GM19025 (cell line): ENCODE measurements around the gene MYO16.

Experiments
- ATAC-seq: cut with Tn5 transposase; IDR thresholded peaks from one replicate; pipeline ENCODE4 v1.9.1; 2021; ENCODE audit warnings: mild to moderate bottlenecking, low read depth, moderate library complexity; ENCODE audit not compliant: unreplicated experiment

Gene MYO16

DNA sequence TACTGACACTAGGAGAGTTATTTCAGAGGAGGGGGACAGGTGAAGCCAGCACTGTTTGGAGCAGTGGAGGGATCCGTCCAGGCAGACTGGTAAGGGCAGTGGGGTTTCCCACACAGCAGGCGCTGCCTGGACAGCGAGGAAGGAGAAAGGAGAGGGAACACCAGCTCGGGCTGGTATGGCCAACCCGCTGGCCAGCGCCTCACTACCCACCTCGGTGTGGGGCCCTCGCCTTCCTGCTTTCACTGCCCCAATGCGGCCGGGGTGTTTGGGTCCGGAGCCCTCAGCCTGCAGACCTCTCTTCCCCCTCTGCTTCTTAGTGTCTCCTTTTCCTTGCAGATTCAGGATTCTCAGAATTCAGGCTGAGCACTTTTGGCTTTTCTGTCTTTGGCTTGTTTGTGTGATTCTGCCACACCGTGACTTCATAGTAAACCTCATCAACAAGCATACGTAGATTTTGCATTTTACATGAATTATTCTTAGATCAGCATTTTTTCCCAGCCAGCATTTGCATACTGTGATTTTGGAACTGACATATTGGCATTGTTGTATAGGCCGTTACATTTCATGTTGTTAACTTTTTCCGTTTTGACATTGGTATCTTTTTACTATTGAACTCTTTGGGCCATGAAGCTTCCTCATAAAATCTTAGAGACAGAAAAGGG, 294.1 kb downstream of the MYO16 start:
- no peak for ATAC-seq

DNA sequence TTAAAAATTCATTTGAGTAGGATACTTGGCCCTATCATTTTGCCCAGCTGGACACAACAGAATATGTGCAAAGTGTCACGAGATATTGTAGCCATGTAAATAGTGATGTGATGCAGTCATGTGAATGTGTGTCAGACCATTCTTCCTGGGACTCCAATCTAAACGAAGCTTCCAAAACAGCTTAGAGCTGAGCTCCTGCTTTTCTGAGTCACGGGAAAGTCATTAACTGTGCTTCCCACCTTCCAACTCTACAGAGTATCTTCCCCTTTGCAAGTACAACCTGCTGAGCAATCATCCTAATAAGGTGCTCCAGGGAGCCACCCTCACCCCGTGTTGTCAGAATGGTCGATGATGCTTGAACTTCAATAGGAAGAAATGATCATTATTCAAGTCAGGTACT, 294.7 kb downstream of the MYO16 start:
- no peak for ATAC-seq

- no peak for ATAC-seq
Measured at GRCh38 chr13:108924541-108924940, 295.1 kb downstream of the MYO16 start.

GRCh38 chr13:108925070-108925469, 295.7 kb downstream of the MYO16 start:
- no peak for ATAC-seq

GRCh38 chr13:108926862-108927261, 297.5 kb downstream of the MYO16 start:
- no peak for ATAC-seq

DNA sequence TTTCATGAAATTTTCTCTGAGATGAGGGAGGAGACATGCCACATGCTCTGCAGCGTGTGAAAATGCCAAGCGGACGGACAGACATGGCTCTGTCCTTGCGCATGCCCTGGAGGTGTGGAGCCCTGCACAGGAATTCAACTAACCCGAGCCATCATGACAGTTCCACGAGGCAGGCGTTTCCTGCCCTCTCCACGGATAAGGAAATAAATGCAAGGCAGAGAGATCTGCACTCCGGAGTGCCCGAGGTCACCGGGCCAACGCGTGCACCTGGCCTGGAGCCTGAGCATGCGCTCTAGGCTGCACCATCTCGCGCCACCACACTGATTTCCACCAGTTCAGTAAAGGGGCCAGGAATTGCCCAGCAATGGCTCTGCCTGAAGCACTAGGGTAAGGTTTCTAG, 298.2 kb downstream of the MYO16 start:
- ATAC-seq = no peak

DNA sequence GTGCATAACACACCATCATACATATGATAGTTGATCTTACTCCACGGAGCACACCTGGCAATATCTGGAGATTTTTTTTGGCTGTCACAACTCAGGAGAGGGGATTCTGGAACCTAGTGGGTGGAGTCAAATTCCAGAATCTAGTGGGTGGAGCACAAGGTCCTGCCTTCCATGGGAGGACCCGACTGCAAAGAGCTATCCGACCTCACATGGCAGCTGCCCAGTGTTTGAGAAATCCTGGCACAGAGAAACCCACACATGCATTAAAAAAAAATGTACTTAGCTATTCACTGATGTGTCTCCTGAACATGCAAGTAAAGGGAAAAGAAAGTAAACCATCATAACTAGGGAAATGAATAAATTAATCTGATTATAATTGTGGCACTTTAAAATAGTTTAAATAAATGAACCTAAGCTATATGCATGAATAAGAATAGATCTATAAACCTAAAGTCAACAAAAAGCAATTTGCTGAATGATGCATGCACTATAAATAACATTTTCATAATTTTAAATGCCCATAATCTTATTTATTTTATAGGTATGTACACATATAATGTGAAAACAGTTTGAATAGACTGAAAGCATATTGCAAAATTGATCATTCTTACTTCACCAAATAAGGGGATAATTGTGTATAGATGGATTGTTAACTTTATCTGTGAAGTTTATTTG, 300.3 kb downstream of the MYO16 start:
- no peak for ATAC-seq

GRCh38 chr13:108932196-108932595, 302.8 kb downstream of the MYO16 start:
- no peak for ATAC-seq

DNA sequence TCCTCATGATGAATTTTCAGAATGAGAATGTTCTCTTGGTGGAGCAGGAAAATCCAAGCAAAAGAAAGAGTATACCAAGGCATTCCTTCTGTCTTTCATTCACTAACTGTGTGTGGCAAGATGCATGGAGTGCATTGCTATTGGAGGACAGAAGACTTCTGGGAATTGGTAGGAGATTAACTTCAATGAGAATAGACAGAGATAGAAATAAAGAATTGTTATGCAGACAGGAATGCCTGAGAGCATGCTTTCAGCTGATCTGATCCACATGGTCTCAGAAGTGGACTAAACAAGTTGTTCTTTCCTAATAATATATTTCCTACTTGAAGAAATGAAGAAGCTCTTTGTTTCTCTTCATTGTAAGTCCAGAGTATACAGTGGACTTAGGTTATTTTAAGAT, 303.6 kb downstream of the MYO16 start:
- no peak for ATAC-seq

DNA sequence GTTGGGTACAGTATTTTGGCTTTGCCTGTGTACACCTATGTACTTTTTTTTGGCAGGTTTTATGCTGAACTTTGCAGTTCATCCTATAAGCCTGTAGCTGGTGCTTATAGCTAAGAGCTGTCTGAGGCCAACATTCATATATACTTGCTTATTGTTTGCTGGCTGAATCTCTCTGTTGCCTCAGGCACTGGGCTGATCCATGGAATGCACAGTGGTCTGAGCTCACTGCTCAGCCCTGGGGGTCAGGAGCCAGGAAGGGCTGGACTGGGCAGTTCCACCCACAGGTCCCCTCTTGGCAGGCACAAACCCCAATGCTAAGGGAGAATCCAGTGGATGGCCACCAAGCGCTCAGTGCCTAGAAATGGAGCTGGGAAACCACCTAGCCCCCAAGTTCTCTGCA, 308.7 kb downstream of the MYO16 start:
- no peak for ATAC-seq

DNA sequence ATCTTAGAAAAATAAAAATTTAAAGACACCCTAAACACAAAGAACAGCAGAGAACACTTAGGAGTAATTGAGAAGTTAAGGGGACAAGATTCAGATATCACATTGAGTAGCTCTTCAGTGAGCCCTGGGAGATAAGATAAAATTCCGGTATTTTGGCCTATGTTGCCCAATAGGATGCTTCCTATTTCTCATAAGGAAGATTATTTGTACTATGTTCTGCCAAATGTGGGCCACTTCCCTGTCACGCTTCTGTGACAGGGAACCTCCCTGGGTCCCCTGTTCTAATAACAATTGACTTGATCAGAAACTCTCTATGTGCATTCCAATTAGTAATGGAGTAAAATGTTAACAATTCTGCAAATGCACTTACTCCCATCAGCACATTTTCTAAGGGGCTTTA, 310.7 kb downstream of the MYO16 start:
- ATAC-seq = no peak

- ATAC-seq = no peak
Measured at GRCh38 chr13:108943842-108944241, 314.4 kb downstream of the MYO16 start.

DNA sequence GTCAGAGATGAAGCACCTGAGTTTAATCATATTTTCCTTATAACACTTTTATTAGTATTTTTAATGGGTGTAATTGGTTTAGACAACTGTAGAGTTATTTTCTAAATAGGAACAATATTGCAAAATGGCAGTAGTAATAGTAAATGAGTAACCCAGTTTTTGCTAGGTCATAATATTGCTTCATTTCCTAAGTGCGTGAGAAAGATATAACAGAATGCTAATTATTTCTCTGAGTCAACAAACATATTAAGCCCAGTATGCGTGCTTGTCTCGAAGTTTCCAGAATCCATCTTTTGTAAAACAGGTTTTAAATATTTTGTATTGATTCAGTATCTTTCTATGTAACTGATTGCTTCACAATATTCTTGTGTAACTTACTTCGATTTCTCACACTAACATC, 315.3 kb downstream of the MYO16 start:
- no peak for ATAC-seq

DNA sequence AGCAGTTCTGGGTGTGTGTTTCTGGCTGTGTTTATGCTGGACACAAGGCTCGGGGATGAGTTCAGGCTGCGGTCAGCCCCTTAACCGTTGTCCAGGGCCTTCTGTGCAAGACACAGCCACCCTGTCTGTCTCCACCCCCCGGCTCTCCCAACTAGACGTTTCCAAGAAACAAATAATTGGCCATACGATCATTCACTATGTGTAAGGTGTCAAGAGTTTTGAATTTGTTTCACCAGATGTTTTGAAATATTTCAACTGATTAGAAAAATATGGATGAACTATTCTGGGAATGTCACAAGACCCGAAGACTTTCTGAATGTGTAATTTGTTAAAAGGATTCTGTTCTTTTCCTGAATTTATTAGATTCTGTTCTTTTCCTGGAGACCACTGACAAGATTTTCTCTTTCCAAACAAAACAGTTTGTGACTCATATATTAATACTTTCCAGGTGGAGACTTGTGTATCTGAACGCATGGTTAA, 318.2 kb downstream of the MYO16 start:
- no peak for ATAC-seq

DNA sequence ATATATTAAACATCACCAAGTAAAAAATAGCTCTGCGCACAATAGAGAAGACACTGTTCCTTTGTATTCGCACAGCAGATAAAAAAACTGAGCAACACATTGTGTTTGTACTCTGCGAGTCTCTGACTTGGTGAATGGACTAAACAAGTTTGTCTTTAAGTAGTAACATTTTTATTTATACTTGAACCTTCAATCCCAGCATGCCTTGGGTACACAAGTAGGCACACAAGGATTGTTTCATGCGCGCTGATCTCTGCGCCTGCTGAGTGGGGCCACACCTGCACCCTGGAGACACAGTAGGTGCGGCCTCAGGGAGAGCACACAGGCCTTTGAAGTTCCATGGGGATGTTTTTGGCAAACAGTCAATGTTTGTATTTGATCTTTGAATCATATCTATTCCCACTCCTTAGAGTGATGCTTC, 318.9 kb downstream of the MYO16 start:
- no peak for ATAC-seq

DNA sequence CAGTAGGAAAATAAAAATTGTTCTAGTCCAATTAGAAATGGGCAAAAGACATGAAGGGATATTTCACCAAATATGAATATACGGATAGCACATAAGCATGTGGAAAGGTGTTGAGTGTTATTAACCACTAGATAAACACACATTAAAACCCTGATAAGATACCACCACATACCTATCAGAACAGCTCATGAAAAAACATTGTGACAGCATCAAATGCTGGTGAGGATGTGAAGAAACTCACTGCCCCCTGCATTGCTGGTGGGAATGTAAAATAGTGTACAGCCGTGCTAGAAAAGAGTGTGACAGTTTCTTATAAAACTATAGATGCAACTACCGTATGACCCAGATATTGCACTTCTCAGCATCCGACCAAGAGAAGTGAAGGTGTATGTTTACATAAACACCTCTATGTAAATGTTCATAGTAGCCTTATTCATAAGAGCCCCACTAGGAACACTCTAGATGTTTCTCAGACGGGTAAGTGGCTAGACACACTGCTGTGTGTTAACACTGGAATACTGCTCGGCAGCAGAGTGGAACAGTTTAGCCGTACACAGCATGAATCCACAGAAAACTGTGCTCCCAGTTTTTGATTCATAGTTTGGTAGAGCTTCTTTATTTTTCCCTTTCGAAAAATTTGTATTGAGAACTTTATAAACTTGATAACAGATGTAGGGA, 321.1 kb downstream of the MYO16 start:
- ATAC-seq = no peak

- ATAC-seq = no peak
Measured at GRCh38 chr13:108955741-108956140, 326.3 kb downstream of the MYO16 start.

GRCh38 chr13:108957369-108958012, 328.1 kb downstream of the MYO16 start:
- no peak for ATAC-seq

DNA sequence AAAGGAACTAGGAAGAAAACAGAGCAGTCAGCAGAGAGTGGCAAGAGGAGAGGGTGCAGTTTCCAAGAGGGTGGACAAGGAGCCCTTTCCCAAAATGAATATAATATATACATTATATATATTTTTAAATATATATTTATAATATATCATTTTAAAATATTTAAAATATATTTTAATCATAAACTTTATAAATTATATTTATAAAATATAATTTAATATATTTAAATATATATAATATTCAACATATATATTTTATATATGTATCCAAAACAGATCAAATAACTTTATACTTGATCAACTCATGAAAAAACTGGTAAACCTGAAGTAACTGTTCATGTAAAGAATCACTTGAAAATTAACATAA, 328.6 kb downstream of the MYO16 start:
- ATAC-seq = no peak

DNA sequence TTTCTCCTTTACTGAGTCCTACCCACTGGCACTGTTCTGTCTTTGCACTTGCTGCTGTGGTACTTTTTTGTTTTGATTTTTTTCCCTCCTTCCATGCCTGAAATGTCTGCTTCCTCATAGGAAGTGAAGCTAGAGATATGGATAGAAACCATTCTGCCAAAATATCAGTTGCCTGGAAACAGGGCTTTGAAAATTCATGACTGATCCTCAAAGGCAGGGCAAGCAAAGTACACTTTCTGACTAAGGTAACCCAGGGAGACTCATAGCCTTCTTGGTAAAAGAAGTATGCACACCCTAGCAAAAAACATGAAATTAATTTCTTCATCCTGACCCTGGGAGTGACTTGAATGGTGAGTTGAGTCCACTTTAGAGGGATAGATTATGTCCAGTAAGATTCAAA, 329.8 kb downstream of the MYO16 start:
- ATAC-seq = no peak

GRCh38 chr13:108960006-108960405, 330.6 kb downstream of the MYO16 start:
- ATAC-seq = no peak
